Measurements from ENCODE around the gene KAT14. TPM values are rescaled to one million over a fixed set of nuclear protein-coding genes. Genes with fewer than 3 reads are reported as not detected.

The KAT14 gene
- polyA plus RNA-seq, 2 of the 4 experiments (the other 2 are of a cell fraction) = 12.1 to 18.8 TPM

DNA sequence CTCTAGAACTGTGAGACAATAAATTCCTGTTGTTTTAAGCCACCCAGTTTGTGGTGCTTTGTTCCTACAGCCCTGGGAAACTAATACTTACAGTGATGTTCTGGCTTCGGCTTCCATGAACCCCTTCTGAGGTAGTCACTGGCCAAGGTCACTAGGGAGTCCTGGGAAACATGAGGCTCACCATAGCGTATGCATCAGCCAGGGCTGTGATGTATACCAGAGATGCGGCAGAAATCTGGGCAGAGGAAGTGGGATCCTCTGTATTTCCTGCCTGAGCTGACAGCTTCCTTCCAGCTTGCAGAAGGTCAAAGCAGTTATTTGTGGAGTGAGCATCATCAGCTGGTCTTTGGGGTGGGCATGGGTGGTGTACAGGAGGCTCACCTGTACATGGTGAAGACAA is 27.9 kb downstream of the KAT14 start (continued):
- TF ChIP-seq, protein P1, sequence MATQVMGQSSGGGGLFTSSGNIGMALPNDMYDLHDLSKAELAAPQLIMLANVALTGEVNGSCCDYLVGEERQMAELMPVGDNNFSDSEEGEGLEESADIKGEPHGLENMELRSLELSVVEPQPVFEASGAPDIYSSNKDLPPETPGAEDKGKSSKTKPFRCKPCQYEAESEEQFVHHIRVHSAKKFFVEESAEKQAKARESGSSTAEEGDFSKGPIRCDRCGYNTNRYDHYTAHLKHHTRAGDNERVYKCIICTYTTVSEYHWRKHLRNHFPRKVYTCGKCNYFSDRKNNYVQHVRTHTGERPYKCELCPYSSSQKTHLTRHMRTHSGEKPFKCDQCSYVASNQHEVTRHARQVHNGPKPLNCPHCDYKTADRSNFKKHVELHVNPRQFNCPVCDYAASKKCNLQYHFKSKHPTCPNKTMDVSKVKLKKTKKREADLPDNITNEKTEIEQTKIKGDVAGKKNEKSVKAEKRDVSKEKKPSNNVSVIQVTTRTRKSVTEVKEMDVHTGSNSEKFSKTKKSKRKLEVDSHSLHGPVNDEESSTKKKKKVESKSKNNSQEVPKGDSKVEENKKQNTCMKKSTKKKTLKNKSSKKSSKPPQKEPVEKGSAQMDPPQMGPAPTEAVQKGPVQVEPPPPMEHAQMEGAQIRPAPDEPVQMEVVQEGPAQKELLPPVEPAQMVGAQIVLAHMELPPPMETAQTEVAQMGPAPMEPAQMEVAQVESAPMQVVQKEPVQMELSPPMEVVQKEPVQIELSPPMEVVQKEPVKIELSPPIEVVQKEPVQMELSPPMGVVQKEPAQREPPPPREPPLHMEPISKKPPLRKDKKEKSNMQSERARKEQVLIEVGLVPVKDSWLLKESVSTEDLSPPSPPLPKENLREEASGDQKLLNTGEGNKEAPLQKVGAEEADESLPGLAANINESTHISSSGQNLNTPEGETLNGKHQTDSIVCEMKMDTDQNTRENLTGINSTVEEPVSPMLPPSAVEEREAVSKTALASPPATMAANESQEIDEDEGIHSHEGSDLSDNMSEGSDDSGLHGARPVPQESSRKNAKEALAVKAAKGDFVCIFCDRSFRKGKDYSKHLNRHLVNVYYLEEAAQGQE (IDR thresholded peaks at IDR 0.05) = no peak
- TF ChIP-seq SREBF2 (IDR thresholded peaks at IDR 0.05) = no peak
- TF ChIP-seq ZC3H11A (IDR thresholded peaks at IDR 0.05) = no peak
- TF ChIP-seq, protein P2, sequence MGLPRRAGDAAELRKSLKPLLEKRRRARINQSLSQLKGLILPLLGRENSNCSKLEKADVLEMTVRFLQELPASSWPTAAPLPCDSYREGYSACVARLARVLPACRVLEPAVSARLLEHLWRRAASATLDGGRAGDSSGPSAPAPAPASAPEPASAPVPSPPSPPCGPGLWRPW (IDR thresholded peaks at IDR 0.05) = no peak
- TF ChIP-seq ZNF302 (CRISPR knock-in tag; IDR thresholded peaks at IDR 0.05) = no peak
- TF ChIP-seq MAZ (IDR thresholded peaks at IDR 0.05; ENCODE audit: borderline replicate concordance, low read depth, low read length) = no peak
- no peak for TF ChIP-seq RCOR1 (IDR thresholded peaks at IDR 0.05; ENCODE audit: low read depth, low read length)
- TF ChIP-seq ESRRA (IDR thresholded peaks at IDR 0.05; ENCODE audit: borderline replicate concordance, low read length) = no peak
- TF ChIP-seq KDM5A (IDR thresholded peaks at IDR 0.05) = no peak

DNA sequence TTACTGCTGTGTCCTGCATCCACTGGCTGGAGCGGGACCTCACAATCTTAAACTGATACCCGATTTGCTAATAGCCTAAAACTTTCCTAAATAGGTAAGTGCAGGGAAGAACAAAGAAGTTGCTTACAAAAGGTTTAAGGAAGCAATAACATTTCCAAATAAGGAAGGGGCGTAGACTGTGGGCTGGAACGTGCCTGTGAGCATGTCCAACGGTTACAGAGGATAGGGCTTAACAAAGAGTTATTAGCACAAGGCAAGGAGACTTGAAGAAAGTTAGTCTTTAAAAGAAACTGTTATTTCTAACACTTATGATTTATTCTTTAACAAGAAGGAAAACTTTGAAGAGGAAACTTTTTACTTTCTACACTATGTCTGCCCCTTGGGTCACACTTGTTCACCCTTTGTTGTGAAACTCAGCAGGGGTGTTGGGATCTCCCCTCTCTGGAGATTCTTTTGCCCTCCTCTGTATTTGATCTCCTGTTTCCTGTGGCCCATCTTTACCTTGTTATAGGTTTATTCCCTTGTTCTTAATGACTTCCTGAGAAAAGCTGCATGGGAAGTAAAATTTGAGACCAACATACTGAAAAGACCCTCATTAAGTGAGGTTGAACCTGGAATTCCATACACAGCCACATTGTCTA is 28.7 kb downstream of the KAT14 start:
- FAIRE-seq (no peak), ATAC-seq (no peak), DNase-seq (ENCODE audit: low read depth in 1 of 2, low spot score in 1 of 2) (no peak)
- Histone ChIP-seq H3K9me3 (no peaks in the 10 kb centered on the region), H3K4me2 (no peak overlapping the region), H3K27ac (no peak overlapping the region), H3K4me3 (no peak overlapping the region), H3K4me1 (no peaks in the 10 kb centered on the region)
- POLR2A ChIA-PET = no interaction called here
- no peak for TF ChIP-seq HOXA7 (CRISPR knock-in tag; IDR thresholded peaks at IDR 0.05)
- TF ChIP-seq KDM5A (IDR thresholded peaks at IDR 0.05) = 0 out of 2 replicates have a peak, but pooled peaks have one; percentile 0
- WGBS (ENCODE audit: missing lambda C conversion rate) = 76% methylated on average over 5 of the region's 5 CpGs
- CTCF ChIA-PET = interaction anchor here (1.7 kb wide), 1 partner anchor 12 kb away, joined by 4 read pairs; no protein-coding TSS in a partner anchor

DNA sequence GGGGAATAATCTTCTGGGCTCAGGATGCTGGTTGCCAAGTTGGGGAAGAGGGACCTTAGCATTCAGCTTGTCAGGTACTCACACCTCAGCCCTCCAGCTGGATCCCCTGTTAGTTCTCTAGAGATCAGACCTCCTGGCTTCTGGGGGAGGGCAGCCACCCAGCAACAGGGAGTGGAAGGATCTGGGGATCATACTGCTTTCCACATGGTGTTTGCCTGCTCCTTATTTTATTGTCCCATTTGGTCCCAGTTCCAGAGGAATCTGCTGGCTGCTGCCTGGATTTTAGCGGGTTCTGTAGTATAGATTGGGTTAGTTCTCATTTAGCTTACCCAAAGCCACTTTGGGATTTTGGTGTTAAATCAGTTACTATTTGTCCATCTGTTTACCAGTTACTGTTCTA is 29.3 kb downstream of the KAT14 start:
- Histone ChIP-seq H3K4me3 (no peak overlapping the region), H3K4me1 (no peaks in the 10 kb centered on the region), H3K4me2 (no peak overlapping the region), H3K9me3 (no peaks in the 10 kb centered on the region), H3K27ac (no peak overlapping the region)
- DNase-seq (ENCODE audit: low read depth in 1 of 2, low spot score in 1 of 2) (no peak), FAIRE-seq (no peak), ATAC-seq (no peak)
- WGBS (ENCODE audit: missing lambda C conversion rate) = 100% methylated on average over 1 of the region's 1 CpG
- ChIA-PET CTCF (interaction anchor here (0.7 to 1.7 kb wide), 2 partner anchors 13 to 28 kb away, joined by 3 to 4 read pairs; no protein-coding TSS in a partner anchor), POLR2A (no interaction called here)
- TF ChIP-seq RNF2 (IDR thresholded peaks at IDR 0.05; ENCODE audit: borderline replicate concordance, low read depth) (no peak), EHF (CRISPR knock-in tag; IDR thresholded peaks at IDR 0.05) (no peak), CBX8 (IDR thresholded peaks at IDR 0.05) (no peak), FOSL2 (IDR thresholded peaks at IDR 0.05) (no peak), FOSL2 (CRISPR knock-in tag; IDR thresholded peaks at IDR 0.05) (no peak), HOXB13 (CRISPR knock-in tag; IDR thresholded peaks at IDR 0.05; ENCODE audit: low read depth) (no peak), EP300 (IDR thresholded peaks at IDR 0.05) (no peak), TP53 (CRISPR knock-in tag; IDR thresholded peaks at IDR 0.05) (no peak), CEBPB (IDR thresholded peaks at IDR 0.05) (no peak)
- TF ChIP-seq, protein P3, sequence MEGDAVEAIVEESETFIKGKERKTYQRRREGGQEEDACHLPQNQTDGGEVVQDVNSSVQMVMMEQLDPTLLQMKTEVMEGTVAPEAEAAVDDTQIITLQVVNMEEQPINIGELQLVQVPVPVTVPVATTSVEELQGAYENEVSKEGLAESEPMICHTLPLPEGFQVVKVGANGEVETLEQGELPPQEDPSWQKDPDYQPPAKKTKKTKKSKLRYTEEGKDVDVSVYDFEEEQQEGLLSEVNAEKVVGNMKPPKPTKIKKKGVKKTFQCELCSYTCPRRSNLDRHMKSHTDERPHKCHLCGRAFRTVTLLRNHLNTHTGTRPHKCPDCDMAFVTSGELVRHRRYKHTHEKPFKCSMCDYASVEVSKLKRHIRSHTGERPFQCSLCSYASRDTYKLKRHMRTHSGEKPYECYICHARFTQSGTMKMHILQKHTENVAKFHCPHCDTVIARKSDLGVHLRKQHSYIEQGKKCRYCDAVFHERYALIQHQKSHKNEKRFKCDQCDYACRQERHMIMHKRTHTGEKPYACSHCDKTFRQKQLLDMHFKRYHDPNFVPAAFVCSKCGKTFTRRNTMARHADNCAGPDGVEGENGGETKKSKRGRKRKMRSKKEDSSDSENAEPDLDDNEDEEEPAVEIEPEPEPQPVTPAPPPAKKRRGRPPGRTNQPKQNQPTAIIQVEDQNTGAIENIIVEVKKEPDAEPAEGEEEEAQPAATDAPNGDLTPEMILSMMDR (IDR thresholded peaks at IDR 0.05) = no peak
- TF ChIP-seq, protein P4, sequence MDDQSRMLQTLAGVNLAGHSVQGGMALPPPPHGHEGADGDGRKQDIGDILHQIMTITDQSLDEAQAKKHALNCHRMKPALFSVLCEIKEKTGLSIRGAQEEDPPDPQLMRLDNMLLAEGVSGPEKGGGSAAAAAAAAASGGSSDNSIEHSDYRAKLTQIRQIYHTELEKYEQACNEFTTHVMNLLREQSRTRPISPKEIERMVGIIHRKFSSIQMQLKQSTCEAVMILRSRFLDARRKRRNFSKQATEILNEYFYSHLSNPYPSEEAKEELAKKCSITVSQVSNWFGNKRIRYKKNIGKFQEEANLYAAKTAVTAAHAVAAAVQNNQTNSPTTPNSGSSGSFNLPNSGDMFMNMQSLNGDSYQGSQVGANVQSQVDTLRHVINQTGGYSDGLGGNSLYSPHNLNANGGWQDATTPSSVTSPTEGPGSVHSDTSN (IDR thresholded peaks at IDR 0.05) = no peak
- TF ChIP-seq, protein P5, sequence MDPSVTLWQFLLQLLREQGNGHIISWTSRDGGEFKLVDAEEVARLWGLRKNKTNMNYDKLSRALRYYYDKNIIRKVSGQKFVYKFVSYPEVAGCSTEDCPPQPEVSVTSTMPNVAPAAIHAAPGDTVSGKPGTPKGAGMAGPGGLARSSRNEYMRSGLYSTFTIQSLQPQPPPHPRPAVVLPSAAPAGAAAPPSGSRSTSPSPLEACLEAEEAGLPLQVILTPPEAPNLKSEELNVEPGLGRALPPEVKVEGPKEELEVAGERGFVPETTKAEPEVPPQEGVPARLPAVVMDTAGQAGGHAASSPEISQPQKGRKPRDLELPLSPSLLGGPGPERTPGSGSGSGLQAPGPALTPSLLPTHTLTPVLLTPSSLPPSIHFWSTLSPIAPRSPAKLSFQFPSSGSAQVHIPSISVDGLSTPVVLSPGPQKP (IDR thresholded peaks at IDR 0.05; ENCODE audit: low read depth, low read length) = no peak

Data from A549 (cell line).